Lower lobe of right lung (tissue), 2 donors: ENCODE data around the gene BCL3. TPM values are rescaled to one million over a fixed set of nuclear protein-coding genes. Genes with fewer than 3 reads are reported as not detected.

Experiments
- ATAC-seq, 2 donors: fragments of 200-7000 bp; cut with Tn5 transposase; one replicate each; pipeline ENCODE4 v1.9.1; 2020 to 2022; ENCODE audit warnings: mild to moderate bottlenecking in 2 of 2, moderate library complexity in 2 of 2
- DNase-seq: peaks from one replicate; pipeline ENCODE4 v3.0.0-alpha.2; 2020
- H3K27ac ChIP-seq: fragments of 200-600 bp; one replicate; pipeline ENCODE4 v1.8.0; 2022
- H3K27me3 ChIP-seq: fragments of 200-600 bp; one replicate; pipeline ENCODE4 v1.8.0; 2022; ENCODE audit warnings: low read depth
- H3K36me3 ChIP-seq: fragments of 200-600 bp; one replicate; pipeline ENCODE4 v1.8.0; 2022; ENCODE audit warnings: mild to moderate bottlenecking
- H3K4me1 ChIP-seq: fragments of 200-600 bp; one replicate; pipeline ENCODE4 v1.8.0; 2022
- H3K4me3 ChIP-seq: fragments of 200-600 bp; one replicate; pipeline ENCODE4 v1.8.0; 2022; ENCODE audit warnings: mild to moderate bottlenecking
- H3K9me3 ChIP-seq: fragments of 200-600 bp; one replicate; pipeline ENCODE4 v1.8.0; 2022
- CTCF ChIP-seq: fragments of 200-600 bp; IDR thresholded peaks from one replicate; pipeline ENCODE4 v1.8.0; 2022; ENCODE audit warnings: antibody characterized with exemption, mild to moderate bottlenecking
- intact Hi-C: fragments of 100-400 bp; cut with DNase I; formaldehyde crosslinking; loops from one replicate; pipeline ENCODE4 v1.11.0; 2022
- total RNA-seq: library from RNA; stranded (reverse); fragmentation: NEBNext Ultra II Directional; extraction: Animal tissue kit (Norgen Biotek cat#: 25700); gene quantifications from one replicate; pipeline ENCODE4 v1.2.1, GENCODE V29; 2021
- donor health status: DM: no; HTN: yes; CAD: no; lungs with severe emphysema.

The BCL3 gene
- total RNA-seq, 1 donor from 2014 or later: 41.0 TPM

GRCh38 chr19:44723952-44724319, 24.6 kb upstream of the BCL3 start:
- Histone ChIP-seq H3K27me3 (no peaks in the 10 kb centered on the region), H3K9me3 (no peaks in the 10 kb centered on the region), H3K4me3 (peak overlapping the region; percentile 4), H3K4me1 (peaks cover 71% of the 10 kb centered on the region), H3K36me3 (no peaks in the 10 kb centered on the region), H3K27ac (peak overlapping the region; percentile 56)
- ATAC-seq: peak; percentile 90 to 92
- intact Hi-C loops: loop anchor here (5.0 kb wide), 1 partner anchor 48 kb away; no protein-coding TSS in a partner anchor
- peak; percentile 84 for DNase-seq
- peak; percentile 100 for TF ChIP-seq CTCF

- Histone ChIP-seq H3K27ac (no peak overlapping the region), H3K9me3 (no peaks in the 10 kb centered on the region), H3K4me1 (peaks cover 62% of the 10 kb centered on the region), H3K27me3 (no peaks in the 10 kb centered on the region), H3K4me3 (peak overlapping the region; percentile 8), H3K36me3 (no peaks in the 10 kb centered on the region)
- intact Hi-C loops: no loop called here
- DNase-seq: no peak
- peak; percentile 63 to 72 for ATAC-seq
- no peak for TF ChIP-seq CTCF
Measured at GRCh38 chr19:44725251-44725650, 23.3 kb upstream of the BCL3 start.

GRCh38 chr19:44725684-44726083, 22.8 kb upstream of the BCL3 start:
- H3K4me1 ChIP-seq: peaks cover 57% of the 10 kb centered on the region
- H3K9me3 ChIP-seq: no peaks in the 10 kb centered on the region
- H3K27ac ChIP-seq: no peak overlapping the region
- intact Hi-C loops: no loop called here
- ATAC-seq: no peak
- no peak for DNase-seq
- H3K36me3 ChIP-seq: no peaks in the 10 kb centered on the region
- no peak overlapping the region for H3K4me3 ChIP-seq
- TF ChIP-seq CTCF: no peak
- no peaks in the 10 kb centered on the region for H3K27me3 ChIP-seq

GRCh38 chr19:44726465-44726864, 22.0 kb upstream of the BCL3 start:
- H3K9me3 ChIP-seq: no peaks in the 10 kb centered on the region
- ATAC-seq: peak; percentile 33 to 57
- no peak overlapping the region for H3K4me3 ChIP-seq
- peaks cover 51% of the 10 kb centered on the region for H3K4me1 ChIP-seq
- intact Hi-C loops: no loop called here
- no peaks in the 10 kb centered on the region for H3K36me3 ChIP-seq
- TF ChIP-seq CTCF: no peak
- no peak overlapping the region for H3K27ac ChIP-seq
- peak; percentile 68 for DNase-seq
- H3K27me3 ChIP-seq: no peaks in the 10 kb centered on the region

GRCh38 chr19:44728178-44728577, 20.3 kb upstream of the BCL3 start:
- no peaks in the 10 kb centered on the region for H3K27me3 ChIP-seq
- H3K4me3 ChIP-seq: no peak overlapping the region
- H3K4me1 ChIP-seq: peaks cover 34% of the 10 kb centered on the region
- H3K36me3 ChIP-seq: no peaks in the 10 kb centered on the region
- DNase-seq (no peak), ATAC-seq (no peak)
- intact Hi-C loops: no loop called here
- no peak overlapping the region for H3K27ac ChIP-seq
- H3K9me3 ChIP-seq: no peaks in the 10 kb centered on the region
- TF ChIP-seq CTCF: no peak
